Astrocyte (in vitro differentiated cells and primary cell): ENCODE measurements around the gene CDC42BPA. TPM values are rescaled to one million over a fixed set of nuclear protein-coding genes. Genes with fewer than 3 reads are reported as not detected.

Source experiments
- DNase-seq: peaks from one replicate; pipeline ENCODE4 v3.0.0-alpha.2; 2010; ENCODE audit warnings: low read depth
- FAIRE-seq: peaks from 2 replicates; lab custom pipeline; 2011; peaks lifted over from hg19 to GRCh38; lab: Jason Lieb, UNC
- H2AFZ ChIP-seq: 2 replicates; pipeline ENCODE4 v1.6.0; 2012; ENCODE audit warnings: low read depth, low read length, inconsistent platforms
- H3K27ac ChIP-seq: 2 replicates; pipeline ENCODE4 v1.5.1; 2011; ENCODE audit warnings: low read depth, low read length, inconsistent platforms
- H3K27me3 ChIP-seq: 2 replicates; pipeline ENCODE4 v1.6.0; 2011; ENCODE audit warnings: low read length, inconsistent platforms; ENCODE audit not compliant: insufficient read depth
- H3K36me3 ChIP-seq: 2 replicates; pipeline ENCODE4 v1.5.1; 2011; ENCODE audit warnings: low read length, inconsistent platforms; ENCODE audit not compliant: insufficient read depth
- H3K4me1 ChIP-seq: 2 replicates; pipeline ENCODE4 v1.5.1; 2011; ENCODE audit warnings: low read length, inconsistent platforms; ENCODE audit not compliant: insufficient read depth
- H3K4me2 ChIP-seq: 2 replicates; pipeline ENCODE4 v1.6.0; 2012; ENCODE audit warnings: low read length, inconsistent platforms
- H3K4me3 ChIP-seq: 2 replicates; pipeline ENCODE4 v1.5.1; 2011; ENCODE audit warnings: low read depth, mild to moderate bottlenecking, low read length, inconsistent platforms; ENCODE audit not compliant: insufficient read depth
- H3K79me2 ChIP-seq: 2 replicates; pipeline ENCODE4 v1.6.0; 2012; ENCODE audit warnings: mild to moderate bottlenecking, low read length, inconsistent platforms; ENCODE audit not compliant: insufficient read depth
- H3K9ac ChIP-seq: 2 replicates; pipeline ENCODE4 v1.6.0; 2012; ENCODE audit warnings: mild to moderate bottlenecking, low read length, inconsistent platforms
- H3K9me3 ChIP-seq: 2 replicates; pipeline ENCODE4 v1.5.1; 2012; ENCODE audit warnings: low read depth, mild to moderate bottlenecking, low read length, inconsistent platforms; ENCODE audit not compliant: insufficient read depth
- H4K20me1 ChIP-seq: 2 replicates; pipeline ENCODE4 v1.6.0; 2012; ENCODE audit warnings: low read length, inconsistent platforms; ENCODE audit not compliant: insufficient read depth
- H3K27ac Mint-ChIP-seq: one replicate; pipeline ENCODE4 v1.8.0; 2021; ENCODE audit warnings: mild to moderate bottlenecking, mixed read lengths; ENCODE audit not compliant: unreplicated experiment
- H3K27me3 Mint-ChIP-seq: one replicate; pipeline ENCODE4 v1.8.0; 2021; ENCODE audit warnings: low read depth, mixed read lengths; ENCODE audit not compliant: unreplicated experiment
- H3K36me3 Mint-ChIP-seq: one replicate; pipeline ENCODE4 v1.8.0; 2021; ENCODE audit warnings: low read depth, mixed read lengths; ENCODE audit not compliant: unreplicated experiment
- H3K4me1 Mint-ChIP-seq: one replicate; pipeline ENCODE4 v1.8.0; 2021; ENCODE audit warnings: low read depth, mixed read lengths; ENCODE audit not compliant: unreplicated experiment
- H3K4me3 Mint-ChIP-seq: one replicate; pipeline ENCODE4 v1.8.0; 2021; ENCODE audit warnings: mild to moderate bottlenecking, moderate library complexity, mixed read lengths; ENCODE audit not compliant: unreplicated experiment
- H3K9me3 Mint-ChIP-seq: one replicate; pipeline ENCODE4 v1.8.0; 2021; ENCODE audit warnings: mild to moderate bottlenecking, mixed read lengths; ENCODE audit not compliant: unreplicated experiment
- EZH2 ChIP-seq: IDR thresholded peaks from 2 replicates; pipeline ENCODE4 v1.6.1; 2012; ENCODE audit warnings: mild to moderate bottlenecking, low read length, inconsistent platforms; ENCODE audit not compliant: insufficient read depth
- total RNA-seq: library from RNA; stranded (reverse); gene quantifications from 2 replicates; pipeline ENCODE4 v1.2.1, GENCODE V29; 2021
- TF ChIP-seq, protein P1 (sequence below): IDR thresholded peaks from 2 replicates; pipeline ENCODE4 v1.5.1; 2011; ENCODE audit warnings: low read depth, mild to moderate bottlenecking, inconsistent platforms, low read length, moderate library complexity; ENCODE audit not compliant: insufficient read depth

Gene CDC42BPA
- total RNA-seq, 1 donor from 2014 or later = 34.5 TPM

DNA sequence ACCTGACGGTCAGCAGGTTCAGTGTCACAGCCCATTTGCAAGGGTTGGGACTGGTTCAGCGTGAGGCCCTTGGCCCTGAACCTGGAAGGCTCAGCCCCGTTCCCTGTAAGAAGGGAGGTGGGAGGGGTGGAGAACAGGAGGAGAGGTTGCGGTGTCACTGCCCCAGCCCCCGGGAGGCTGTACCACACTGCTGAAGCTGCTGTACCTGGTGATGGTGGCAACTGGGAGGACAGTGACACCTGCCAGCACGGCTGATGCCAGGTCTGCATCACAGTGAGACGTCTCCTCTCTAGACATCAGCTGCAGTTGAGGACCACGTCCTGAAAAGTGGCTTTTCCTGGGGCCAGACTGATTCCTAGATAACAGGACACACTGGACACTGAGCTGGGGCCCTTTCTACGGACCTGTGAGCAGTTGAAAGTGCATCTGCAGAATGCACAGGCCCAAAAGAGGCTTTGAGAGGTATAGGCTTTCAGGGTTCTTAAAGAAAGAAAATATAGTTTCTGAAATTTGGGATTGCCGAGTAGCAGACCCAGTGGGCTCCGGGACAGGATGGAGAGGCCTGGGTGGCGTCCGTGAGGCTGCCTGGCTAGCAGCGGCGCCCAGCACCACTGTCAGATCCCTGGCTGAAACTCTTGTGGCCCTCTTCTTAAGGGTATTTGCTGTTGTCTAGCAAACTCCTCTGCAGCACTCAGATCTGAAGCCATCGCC is 330.5 kb downstream of the CDC42BPA start:
- Mint-ChIP-seq H3K4me1 (peaks cover 17% of the 10 kb centered on the region), H3K36me3 (peaks cover 9% of the 10 kb centered on the region), H3K27ac (peak overlapping the region; percentile 75), H3K27me3 (no peaks in the 10 kb centered on the region), H3K4me3 (no peak overlapping the region), H3K9me3 (no peaks in the 10 kb centered on the region)
- FAIRE-seq (no peak), DNase-seq (no peak)
- no peak overlapping the region for H2AFZ ChIP-seq
- H3K27me3 ChIP-seq = no peaks in the 10 kb centered on the region
- no peak overlapping the region for H3K27ac ChIP-seq
- H4K20me1 ChIP-seq = no peaks in the 10 kb centered on the region
- no peak overlapping the region for H3K4me3 ChIP-seq
- no peak overlapping the region for H3K9ac ChIP-seq
- no peak for TF ChIP-seq EZH2
- TF ChIP-seq, protein P1, sequence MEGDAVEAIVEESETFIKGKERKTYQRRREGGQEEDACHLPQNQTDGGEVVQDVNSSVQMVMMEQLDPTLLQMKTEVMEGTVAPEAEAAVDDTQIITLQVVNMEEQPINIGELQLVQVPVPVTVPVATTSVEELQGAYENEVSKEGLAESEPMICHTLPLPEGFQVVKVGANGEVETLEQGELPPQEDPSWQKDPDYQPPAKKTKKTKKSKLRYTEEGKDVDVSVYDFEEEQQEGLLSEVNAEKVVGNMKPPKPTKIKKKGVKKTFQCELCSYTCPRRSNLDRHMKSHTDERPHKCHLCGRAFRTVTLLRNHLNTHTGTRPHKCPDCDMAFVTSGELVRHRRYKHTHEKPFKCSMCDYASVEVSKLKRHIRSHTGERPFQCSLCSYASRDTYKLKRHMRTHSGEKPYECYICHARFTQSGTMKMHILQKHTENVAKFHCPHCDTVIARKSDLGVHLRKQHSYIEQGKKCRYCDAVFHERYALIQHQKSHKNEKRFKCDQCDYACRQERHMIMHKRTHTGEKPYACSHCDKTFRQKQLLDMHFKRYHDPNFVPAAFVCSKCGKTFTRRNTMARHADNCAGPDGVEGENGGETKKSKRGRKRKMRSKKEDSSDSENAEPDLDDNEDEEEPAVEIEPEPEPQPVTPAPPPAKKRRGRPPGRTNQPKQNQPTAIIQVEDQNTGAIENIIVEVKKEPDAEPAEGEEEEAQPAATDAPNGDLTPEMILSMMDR = no peak
- H3K4me1 ChIP-seq = no peaks in the 10 kb centered on the region
- H3K79me2 ChIP-seq = no peaks in the 10 kb centered on the region
- H3K9me3 ChIP-seq = no peaks in the 10 kb centered on the region
- H3K36me3 ChIP-seq = no peaks in the 10 kb centered on the region
- H3K4me2 ChIP-seq = no peak overlapping the region

DNA sequence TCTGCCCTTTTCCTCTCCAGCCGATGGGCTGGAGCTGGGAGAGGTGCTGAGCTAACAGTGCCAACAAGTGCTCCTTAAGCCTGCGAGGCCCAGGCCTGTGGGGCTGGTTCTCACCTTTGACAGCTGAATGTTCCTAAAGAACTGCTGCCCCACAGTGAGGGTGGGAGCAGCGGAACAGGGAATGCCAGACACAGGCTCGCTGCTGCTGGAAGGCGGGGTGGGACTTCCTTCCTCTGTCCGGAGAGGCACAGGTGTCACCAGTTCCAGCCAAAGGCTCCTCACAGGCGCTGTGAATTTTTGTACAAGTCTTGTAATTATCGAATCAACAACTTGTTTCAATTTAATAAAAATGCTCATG is 331.1 kb downstream of the CDC42BPA start:
- no peaks in the 10 kb centered on the region for H3K9me3 ChIP-seq
- no peaks in the 10 kb centered on the region for H3K36me3 ChIP-seq
- no peak overlapping the region for H3K4me2 ChIP-seq
- DNase-seq (no peak), FAIRE-seq (no peak)
- H3K4me1 Mint-ChIP-seq = peaks cover 17% of the 10 kb centered on the region
- H3K27ac ChIP-seq = no peak overlapping the region
- no peak overlapping the region for H2AFZ ChIP-seq
- no peaks in the 10 kb centered on the region for H3K4me1 ChIP-seq
- TF ChIP-seq, protein P1 = no peak
- TF ChIP-seq EZH2 = no peak
- no peaks in the 10 kb centered on the region for H3K27me3 Mint-ChIP-seq
- H3K79me2 ChIP-seq = no peaks in the 10 kb centered on the region
- no peak overlapping the region for H3K27ac Mint-ChIP-seq
- H3K9ac ChIP-seq = no peak overlapping the region
- no peaks in the 10 kb centered on the region for H3K27me3 ChIP-seq
- no peaks in the 10 kb centered on the region for H3K9me3 Mint-ChIP-seq
- H4K20me1 ChIP-seq = no peaks in the 10 kb centered on the region
- H3K4me3 Mint-ChIP-seq = no peak overlapping the region
- H3K36me3 Mint-ChIP-seq = peaks cover 9% of the 10 kb centered on the region
- no peak overlapping the region for H3K4me3 ChIP-seq

DNA sequence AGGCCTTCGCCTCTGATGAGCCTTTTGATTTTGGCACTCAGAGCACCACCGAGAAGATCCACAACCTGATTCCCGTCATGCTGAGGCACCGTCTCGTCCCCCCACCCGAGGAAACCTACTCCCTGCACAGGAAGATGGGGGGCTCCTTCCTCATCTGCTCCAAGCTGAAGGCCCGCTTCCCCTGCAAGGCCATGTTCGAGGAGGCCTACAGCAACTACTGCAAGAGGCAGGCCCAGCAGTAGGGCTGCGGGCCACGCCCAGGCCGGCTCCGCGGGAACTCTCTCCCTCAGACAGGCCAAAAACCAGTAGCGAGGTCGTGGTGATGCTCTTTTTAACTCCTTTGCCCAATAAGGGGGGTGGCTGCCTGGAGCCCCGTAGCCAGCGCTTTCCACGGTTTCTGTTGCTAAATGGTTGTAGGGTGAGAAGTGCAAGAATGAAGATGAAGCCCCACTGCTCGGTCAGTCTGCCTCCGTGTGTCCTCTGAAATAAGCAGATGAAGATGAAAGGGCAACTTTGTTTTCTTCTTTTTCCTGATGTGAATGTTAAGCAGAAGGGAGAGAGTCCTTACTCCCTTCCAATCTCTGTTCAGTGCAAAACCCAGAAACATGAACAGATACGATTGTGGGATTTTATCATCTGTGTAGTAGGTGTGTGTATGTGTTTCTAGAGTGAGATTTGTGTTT is 331.7 kb downstream of the CDC42BPA start:
- Mint-ChIP-seq H3K36me3 (peaks cover 9% of the 10 kb centered on the region), H3K27me3 (no peaks in the 10 kb centered on the region), H3K4me1 (peaks cover 17% of the 10 kb centered on the region), H3K27ac (no peak overlapping the region), H3K4me3 (no peak overlapping the region), H3K9me3 (no peaks in the 10 kb centered on the region)
- no peak overlapping the region for H2AFZ ChIP-seq
- DNase-seq (no peak), FAIRE-seq (no peak)
- H3K27ac ChIP-seq = no peak overlapping the region
- H3K79me2 ChIP-seq = no peaks in the 10 kb centered on the region
- TF ChIP-seq, protein P1 = no peak
- no peak for TF ChIP-seq EZH2
- H3K9me3 ChIP-seq = no peaks in the 10 kb centered on the region
- no peaks in the 10 kb centered on the region for H3K4me1 ChIP-seq
- H3K4me3 ChIP-seq = no peak overlapping the region
- no peaks in the 10 kb centered on the region for H4K20me1 ChIP-seq
- no peak overlapping the region for H3K9ac ChIP-seq
- no peaks in the 10 kb centered on the region for H3K27me3 ChIP-seq
- no peaks in the 10 kb centered on the region for H3K36me3 ChIP-seq
- H3K4me2 ChIP-seq = no peak overlapping the region
